Measurements from ENCODE around the gene RREB1. TPM values are rescaled to one million over a fixed set of nuclear protein-coding genes. Genes with fewer than 3 reads are reported as not detected.

Gene RREB1
- total and polyA plus RNA-seq, 12 donors, result 8.0 to 79.5 (median 48.7) TPM

- intact Hi-C loops (cut with DNase I), result loop anchor here in 1 of 2 donors (5.0 to 10.0 kb wide), 2 partner anchors 54 to 134 kb away; no protein-coding TSS in a partner anchor
- Histone ChIP-seq H3K36me3 (replicated peaks in 1 of 2) (no peaks in the 10 kb centered on the region), H3K4me1 (replicated peaks in 1 of 2) (peaks cover 8 to 36% of the 10 kb centered on the region in 2 donors), H3K27ac (peak overlapping the region; percentile 77 to 97 (median 89)), H3K27me3 (no peaks in the 10 kb centered on the region), H3K4me3 (peak overlapping the region; percentile 66 to 87 (median 84)), H3K9me3 (replicated peaks in 1 of 3) (no peaks in the 10 kb centered on the region)
- peak; percentile 64 to 79 (median 71) for DNase-seq
- 0 to 1% (median 0%) methylated on average over 44 to 94 of the region's 94 CpGs for WGBS, 4 donors
- peak in 1 of 2 donors; percentile 61 for TF ChIP-seq POLR2A (IDR thresholded peaks at IDR 0.05)
- TF ChIP-seq, protein P1, sequence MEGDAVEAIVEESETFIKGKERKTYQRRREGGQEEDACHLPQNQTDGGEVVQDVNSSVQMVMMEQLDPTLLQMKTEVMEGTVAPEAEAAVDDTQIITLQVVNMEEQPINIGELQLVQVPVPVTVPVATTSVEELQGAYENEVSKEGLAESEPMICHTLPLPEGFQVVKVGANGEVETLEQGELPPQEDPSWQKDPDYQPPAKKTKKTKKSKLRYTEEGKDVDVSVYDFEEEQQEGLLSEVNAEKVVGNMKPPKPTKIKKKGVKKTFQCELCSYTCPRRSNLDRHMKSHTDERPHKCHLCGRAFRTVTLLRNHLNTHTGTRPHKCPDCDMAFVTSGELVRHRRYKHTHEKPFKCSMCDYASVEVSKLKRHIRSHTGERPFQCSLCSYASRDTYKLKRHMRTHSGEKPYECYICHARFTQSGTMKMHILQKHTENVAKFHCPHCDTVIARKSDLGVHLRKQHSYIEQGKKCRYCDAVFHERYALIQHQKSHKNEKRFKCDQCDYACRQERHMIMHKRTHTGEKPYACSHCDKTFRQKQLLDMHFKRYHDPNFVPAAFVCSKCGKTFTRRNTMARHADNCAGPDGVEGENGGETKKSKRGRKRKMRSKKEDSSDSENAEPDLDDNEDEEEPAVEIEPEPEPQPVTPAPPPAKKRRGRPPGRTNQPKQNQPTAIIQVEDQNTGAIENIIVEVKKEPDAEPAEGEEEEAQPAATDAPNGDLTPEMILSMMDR (IDR thresholded peaks at IDR 0.05), result peak in 1 of 6 experiments; percentile 9
These were observed 619 bp downstream of the RREB1 start for GRCh38 chr6:7108196-7108963.

GRCh38 chr6:7108964-7109836, 1.4 kb downstream of the RREB1 start:
- H3K27me3 ChIP-seq, result no peaks in the 10 kb centered on the region
- peaks cover 8 to 39% of the 10 kb centered on the region in 2 donors for H3K4me1 ChIP-seq (replicated peaks in 1 of 2)
- peak; percentile 65 to 88 (median 84) for DNase-seq
- intact Hi-C loops (cut with DNase I), result loop anchor here in 1 of 2 donors (5.0 to 10.0 kb wide), 2 partner anchors 54 to 133 kb away; no protein-coding TSS in a partner anchor
- TF ChIP-seq POLR2A (IDR thresholded peaks at IDR 0.05), result peak in 1 of 2 donors; percentile 74
- TF ChIP-seq, protein P1 (IDR thresholded peaks at IDR 0.05), result no peak
- no peaks in the 10 kb centered on the region for H3K9me3 ChIP-seq (replicated peaks in 1 of 3)
- peak overlapping the region in 3 of 4 donors; percentile 66 to 87 (median 83) for H3K4me3 ChIP-seq
- 0 to 1% (median 0%) methylated on average over 8 to 85 of the region's 86 CpGs for WGBS, 4 donors
- no peaks in the 10 kb centered on the region for H3K36me3 ChIP-seq (replicated peaks in 1 of 2)
- H3K27ac ChIP-seq, result peak overlapping the region; percentile 77 to 97 (median 89)

- H3K27ac ChIP-seq, result peak overlapping the region in 3 of 5 donors; percentile 89 to 97 (median 96)
- 60 to 77% (median 65%) methylated on average over 6 of the region's 6 CpGs for WGBS, 4 donors
- H3K9me3 ChIP-seq (replicated peaks in 1 of 3), result no peaks in the 10 kb centered on the region
- peaks cover 12 to 49% of the 10 kb centered on the region in 2 donors for H3K4me1 ChIP-seq (replicated peaks in 1 of 2)
- H3K36me3 ChIP-seq (replicated peaks in 1 of 2), result no peaks in the 10 kb centered on the region
- DNase-seq, result no peak
- peak overlapping the region in 1 of 4 donors; percentile 83 for H3K4me3 ChIP-seq
- TF ChIP-seq, protein P1 (IDR thresholded peaks at IDR 0.05), result no peak
- no peak for TF ChIP-seq POLR2A (IDR thresholded peaks at IDR 0.05)
- no peaks in the 10 kb centered on the region for H3K27me3 ChIP-seq
- intact Hi-C loops (cut with DNase I), result no loop called here
These were observed 2.5 kb downstream of the RREB1 start for GRCh38 chr6:7110092-7110792.

Measured in adrenal gland (tissue), 12 donors.